HepG2 (cell line): ENCODE results near the gene PPP1R9A.

ENCODE experiments used
- MAZ ChIP-seq, 2 experiments: sonication (generic) in 1 of 2; formaldehyde crosslinking in 1 of 2; IDR thresholded peaks; 2 replicates each; pipeline versions ENCODE4 v1.5.0 to v1.6.1; 2012 to 2020; ENCODE audit warnings: low read depth in 2 of 2, mild to moderate bottlenecking in 2 of 2, borderline replicate concordance in 1 of 2, improper control_type of control experiment in 1 of 2, low read length in 1 of 2, missing genetic modification reagents in 1 of 2, moderate library complexity in 1 of 2
- ZNF564 ChIP-seq: sonication (generic); formaldehyde crosslinking; IDR thresholded peaks from 2 replicates; pipeline ENCODE4 v1.8.1; 2023; ENCODE audit warnings: mild to moderate bottlenecking, missing genetic modification reagents
- ZNF747 ChIP-seq: sonication (generic); formaldehyde crosslinking; IDR thresholded peaks from 2 replicates; pipeline ENCODE4 v1.8.1; 2023; ENCODE audit warnings: missing genetic modification reagents, mild to moderate bottlenecking, borderline replicate concordance
- TF ChIP-seq, protein P1 (sequence below): sonication (generic); formaldehyde crosslinking; IDR thresholded peaks from 2 replicates; pipeline ENCODE4 v1.5.0; 2020; ENCODE audit warnings: mild to moderate bottlenecking, missing genetic modification reagents, moderate library complexity
- TF ChIP-seq, protein P2 (sequence below): sonication (generic); formaldehyde crosslinking; IDR thresholded peaks from 2 replicates; pipeline ENCODE4 v1.9.0; 2022; ENCODE audit warnings: missing genetic modification reagents, mild to moderate bottlenecking, borderline replicate concordance

DNA sequence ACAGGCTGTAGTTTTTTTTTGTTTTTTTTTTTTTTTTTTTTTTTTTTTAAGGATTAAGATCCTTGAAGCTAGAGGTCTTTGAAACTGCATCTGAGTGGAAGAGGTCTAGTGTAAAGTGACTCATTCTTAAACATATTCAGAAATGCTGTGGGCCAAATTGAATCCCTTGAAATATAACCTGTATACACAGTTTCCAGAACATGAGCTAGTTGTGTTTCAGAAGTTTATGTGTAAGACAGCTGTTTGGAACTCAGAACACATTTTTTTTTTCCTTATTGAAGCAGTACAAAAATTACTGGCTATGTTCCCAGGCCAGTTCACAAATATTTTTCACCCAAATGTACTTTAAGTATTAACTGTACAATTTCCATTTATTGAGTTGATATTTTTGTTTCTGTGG, 67.9 kb downstream of the PPP1R9A start:
- TF ChIP-seq ZNF564 (CRISPR knock-in tag) (no peak), MAZ (IDR thresholded peaks at IDR 0.05; ENCODE audit: borderline replicate concordance, low read depth, low read length) (no peak), MAZ (CRISPR knock-in tag; IDR thresholded peaks at IDR 0.05; ENCODE audit: low read depth) (no peak), ZNF747 (CRISPR knock-in tag) (no peak)
- TF ChIP-seq, protein P1, sequence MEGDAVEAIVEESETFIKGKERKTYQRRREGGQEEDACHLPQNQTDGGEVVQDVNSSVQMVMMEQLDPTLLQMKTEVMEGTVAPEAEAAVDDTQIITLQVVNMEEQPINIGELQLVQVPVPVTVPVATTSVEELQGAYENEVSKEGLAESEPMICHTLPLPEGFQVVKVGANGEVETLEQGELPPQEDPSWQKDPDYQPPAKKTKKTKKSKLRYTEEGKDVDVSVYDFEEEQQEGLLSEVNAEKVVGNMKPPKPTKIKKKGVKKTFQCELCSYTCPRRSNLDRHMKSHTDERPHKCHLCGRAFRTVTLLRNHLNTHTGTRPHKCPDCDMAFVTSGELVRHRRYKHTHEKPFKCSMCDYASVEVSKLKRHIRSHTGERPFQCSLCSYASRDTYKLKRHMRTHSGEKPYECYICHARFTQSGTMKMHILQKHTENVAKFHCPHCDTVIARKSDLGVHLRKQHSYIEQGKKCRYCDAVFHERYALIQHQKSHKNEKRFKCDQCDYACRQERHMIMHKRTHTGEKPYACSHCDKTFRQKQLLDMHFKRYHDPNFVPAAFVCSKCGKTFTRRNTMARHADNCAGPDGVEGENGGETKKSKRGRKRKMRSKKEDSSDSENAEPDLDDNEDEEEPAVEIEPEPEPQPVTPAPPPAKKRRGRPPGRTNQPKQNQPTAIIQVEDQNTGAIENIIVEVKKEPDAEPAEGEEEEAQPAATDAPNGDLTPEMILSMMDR (CRISPR knock-in tag) = no peak
- TF ChIP-seq, protein P2, sequence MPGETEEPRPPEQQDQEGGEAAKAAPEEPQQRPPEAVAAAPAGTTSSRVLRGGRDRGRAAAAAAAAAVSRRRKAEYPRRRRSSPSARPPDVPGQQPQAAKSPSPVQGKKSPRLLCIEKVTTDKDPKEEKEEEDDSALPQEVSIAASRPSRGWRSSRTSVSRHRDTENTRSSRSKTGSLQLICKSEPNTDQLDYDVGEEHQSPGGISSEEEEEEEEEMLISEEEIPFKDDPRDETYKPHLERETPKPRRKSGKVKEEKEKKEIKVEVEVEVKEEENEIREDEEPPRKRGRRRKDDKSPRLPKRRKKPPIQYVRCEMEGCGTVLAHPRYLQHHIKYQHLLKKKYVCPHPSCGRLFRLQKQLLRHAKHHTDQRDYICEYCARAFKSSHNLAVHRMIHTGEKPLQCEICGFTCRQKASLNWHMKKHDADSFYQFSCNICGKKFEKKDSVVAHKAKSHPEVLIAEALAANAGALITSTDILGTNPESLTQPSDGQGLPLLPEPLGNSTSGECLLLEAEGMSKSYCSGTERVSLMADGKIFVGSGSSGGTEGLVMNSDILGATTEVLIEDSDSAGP (CRISPR knock-in tag) = no peak
